ENCODE data around the gene ICAM1. TPM values are rescaled to one million over a fixed set of nuclear protein-coding genes. Genes with fewer than 3 reads are reported as not detected.

Gene ICAM1
- polyA plus RNA-seq, 1 donor from 2014 or later = not detected

DNA sequence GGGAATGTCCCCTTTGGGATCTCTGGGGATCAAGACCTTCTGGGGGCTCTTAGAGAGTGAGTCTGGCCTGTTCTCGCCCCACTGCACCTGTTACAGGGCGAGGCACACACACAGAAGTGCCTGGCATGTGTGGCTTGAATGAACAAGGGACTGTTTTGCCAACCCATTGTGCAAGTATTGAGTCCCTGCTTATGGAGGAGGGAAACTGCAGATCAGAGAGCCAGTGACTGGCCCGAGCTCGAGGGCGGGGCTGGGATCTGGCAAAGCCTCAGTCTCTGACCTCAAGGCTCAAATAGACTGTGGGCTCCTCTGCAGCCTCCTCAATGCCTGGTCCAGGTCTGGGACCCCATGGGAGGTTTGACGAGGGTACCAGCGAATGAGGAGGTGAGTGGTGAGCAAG is 56.9 kb downstream of the ICAM1 start:
- Histone ChIP-seq H3K36me3 (ENCODE audit: insufficient read depth, low read length) (no peaks in the 10 kb centered on the region), H3K79me2 (replicated peaks; ENCODE audit: insufficient read depth, low read length) (peaks cover 22% of the 10 kb centered on the region), H3K9me2 (ENCODE audit: insufficient read depth, low read length) (no peaks in the 10 kb centered on the region), H3K27ac (ENCODE audit: low read length) (no peak overlapping the region), H4K20me1 (ENCODE audit: insufficient read depth) (no peaks in the 10 kb centered on the region), H3K9ac (ENCODE audit: low read length) (no peak overlapping the region), H2AFZ (ENCODE audit: low read depth, low read length) (no peak overlapping the region), H3K4me3 (ENCODE audit: low read length) (no peak overlapping the region), H3F3A (ENCODE audit: insufficient read depth, low read length, poor library complexity, severe bottlenecking) (no peaks in the 10 kb centered on the region), H3K9me3 (ENCODE audit: low read length) (no peaks in the 10 kb centered on the region), H3K4me2 (ENCODE audit: low read length) (no peak overlapping the region), H3K27me3 (ENCODE audit: insufficient read depth, low read depth, low read length) (no peaks in the 10 kb centered on the region)
- no peak for TF ChIP-seq RAD21 (conservative IDR thresholded peaks at IDR 0.05)
- TF ChIP-seq, protein P1, sequence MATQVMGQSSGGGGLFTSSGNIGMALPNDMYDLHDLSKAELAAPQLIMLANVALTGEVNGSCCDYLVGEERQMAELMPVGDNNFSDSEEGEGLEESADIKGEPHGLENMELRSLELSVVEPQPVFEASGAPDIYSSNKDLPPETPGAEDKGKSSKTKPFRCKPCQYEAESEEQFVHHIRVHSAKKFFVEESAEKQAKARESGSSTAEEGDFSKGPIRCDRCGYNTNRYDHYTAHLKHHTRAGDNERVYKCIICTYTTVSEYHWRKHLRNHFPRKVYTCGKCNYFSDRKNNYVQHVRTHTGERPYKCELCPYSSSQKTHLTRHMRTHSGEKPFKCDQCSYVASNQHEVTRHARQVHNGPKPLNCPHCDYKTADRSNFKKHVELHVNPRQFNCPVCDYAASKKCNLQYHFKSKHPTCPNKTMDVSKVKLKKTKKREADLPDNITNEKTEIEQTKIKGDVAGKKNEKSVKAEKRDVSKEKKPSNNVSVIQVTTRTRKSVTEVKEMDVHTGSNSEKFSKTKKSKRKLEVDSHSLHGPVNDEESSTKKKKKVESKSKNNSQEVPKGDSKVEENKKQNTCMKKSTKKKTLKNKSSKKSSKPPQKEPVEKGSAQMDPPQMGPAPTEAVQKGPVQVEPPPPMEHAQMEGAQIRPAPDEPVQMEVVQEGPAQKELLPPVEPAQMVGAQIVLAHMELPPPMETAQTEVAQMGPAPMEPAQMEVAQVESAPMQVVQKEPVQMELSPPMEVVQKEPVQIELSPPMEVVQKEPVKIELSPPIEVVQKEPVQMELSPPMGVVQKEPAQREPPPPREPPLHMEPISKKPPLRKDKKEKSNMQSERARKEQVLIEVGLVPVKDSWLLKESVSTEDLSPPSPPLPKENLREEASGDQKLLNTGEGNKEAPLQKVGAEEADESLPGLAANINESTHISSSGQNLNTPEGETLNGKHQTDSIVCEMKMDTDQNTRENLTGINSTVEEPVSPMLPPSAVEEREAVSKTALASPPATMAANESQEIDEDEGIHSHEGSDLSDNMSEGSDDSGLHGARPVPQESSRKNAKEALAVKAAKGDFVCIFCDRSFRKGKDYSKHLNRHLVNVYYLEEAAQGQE (IDR thresholded peaks at IDR 0.05; ENCODE audit: borderline replicate concordance) = no peak
- TF ChIP-seq, protein P2, sequence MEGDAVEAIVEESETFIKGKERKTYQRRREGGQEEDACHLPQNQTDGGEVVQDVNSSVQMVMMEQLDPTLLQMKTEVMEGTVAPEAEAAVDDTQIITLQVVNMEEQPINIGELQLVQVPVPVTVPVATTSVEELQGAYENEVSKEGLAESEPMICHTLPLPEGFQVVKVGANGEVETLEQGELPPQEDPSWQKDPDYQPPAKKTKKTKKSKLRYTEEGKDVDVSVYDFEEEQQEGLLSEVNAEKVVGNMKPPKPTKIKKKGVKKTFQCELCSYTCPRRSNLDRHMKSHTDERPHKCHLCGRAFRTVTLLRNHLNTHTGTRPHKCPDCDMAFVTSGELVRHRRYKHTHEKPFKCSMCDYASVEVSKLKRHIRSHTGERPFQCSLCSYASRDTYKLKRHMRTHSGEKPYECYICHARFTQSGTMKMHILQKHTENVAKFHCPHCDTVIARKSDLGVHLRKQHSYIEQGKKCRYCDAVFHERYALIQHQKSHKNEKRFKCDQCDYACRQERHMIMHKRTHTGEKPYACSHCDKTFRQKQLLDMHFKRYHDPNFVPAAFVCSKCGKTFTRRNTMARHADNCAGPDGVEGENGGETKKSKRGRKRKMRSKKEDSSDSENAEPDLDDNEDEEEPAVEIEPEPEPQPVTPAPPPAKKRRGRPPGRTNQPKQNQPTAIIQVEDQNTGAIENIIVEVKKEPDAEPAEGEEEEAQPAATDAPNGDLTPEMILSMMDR (IDR thresholded peaks at IDR 0.05; ENCODE audit: poor library complexity, severe bottlenecking) = no peak

DNA sequence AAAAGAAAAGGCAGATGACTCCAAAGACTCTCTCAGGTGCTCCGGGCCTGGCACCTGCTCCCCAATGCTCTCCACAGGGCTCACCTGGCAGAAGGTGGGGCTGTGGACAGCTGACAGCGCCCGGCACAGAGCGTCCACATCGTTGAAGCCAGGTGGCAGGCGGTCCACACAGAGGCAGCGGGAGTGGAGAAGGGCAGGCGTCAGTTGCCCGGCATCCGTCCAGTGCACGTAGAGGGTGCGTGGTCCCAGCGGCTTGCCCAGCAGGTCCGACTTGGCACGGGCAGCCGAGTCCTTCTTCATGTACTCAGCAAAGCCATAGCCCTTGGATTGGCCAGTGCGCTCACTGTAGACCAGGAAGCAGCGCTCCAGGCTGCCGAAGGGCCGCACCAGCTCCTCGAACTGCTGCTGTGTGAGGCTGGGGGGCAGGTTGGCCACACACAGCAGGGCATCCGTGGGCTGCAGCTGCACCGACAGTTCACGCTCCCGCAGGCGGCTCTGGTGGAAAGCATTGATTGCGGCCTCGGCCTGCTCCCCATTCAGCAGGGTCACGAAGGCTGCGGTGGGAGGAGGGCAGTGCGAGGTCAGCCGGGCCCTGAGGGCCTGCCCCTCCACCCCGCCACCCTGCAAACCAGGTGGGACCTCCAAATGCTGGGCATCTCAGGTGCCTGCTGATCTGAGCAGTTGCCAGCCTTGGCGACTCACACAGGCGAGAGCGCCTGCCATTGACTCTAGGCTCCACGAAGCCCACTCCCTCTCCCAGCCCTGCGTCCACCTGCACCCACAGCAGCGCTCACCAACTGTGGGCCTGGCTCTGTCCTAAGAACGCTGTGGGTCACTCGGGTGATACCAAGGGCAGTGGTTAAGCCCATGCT is 57.9 kb downstream of the ICAM1 start:
- Histone ChIP-seq H3K79me2 (replicated peaks; ENCODE audit: insufficient read depth, low read length) (peaks cover 22% of the 10 kb centered on the region), H3K36me3 (ENCODE audit: insufficient read depth, low read length) (no peaks in the 10 kb centered on the region), H3K4me3 (ENCODE audit: low read length) (no peak overlapping the region), H2AFZ (ENCODE audit: low read depth, low read length) (no peak overlapping the region), H3K9me3 (ENCODE audit: low read length) (no peaks in the 10 kb centered on the region), H3K4me2 (ENCODE audit: low read length) (no peak overlapping the region), H3K27me3 (ENCODE audit: insufficient read depth, low read depth, low read length) (no peaks in the 10 kb centered on the region), H3K9me2 (ENCODE audit: insufficient read depth, low read length) (no peaks in the 10 kb centered on the region), H3K27ac (ENCODE audit: low read length) (no peak overlapping the region), H3K9ac (ENCODE audit: low read length) (no peak overlapping the region), H3F3A (ENCODE audit: insufficient read depth, low read length, poor library complexity, severe bottlenecking) (no peaks in the 10 kb centered on the region), H4K20me1 (ENCODE audit: insufficient read depth) (no peaks in the 10 kb centered on the region)
- no peak for TF ChIP-seq MXI1 (conservative IDR thresholded peaks at IDR 0.05; ENCODE audit: poor library complexity, severe bottlenecking)
- TF ChIP-seq EP300 (conservative IDR thresholded peaks at IDR 0.05; ENCODE audit: poor library complexity, severe bottlenecking) = no peak
- TF ChIP-seq, protein P1 (IDR thresholded peaks at IDR 0.05; ENCODE audit: borderline replicate concordance) = no peak
- TF ChIP-seq SMC3 (conservative IDR thresholded peaks at IDR 0.05; ENCODE audit: poor library complexity) = no peak
- no peak for TF ChIP-seq TAF1 (IDR thresholded peaks at IDR 0.05; ENCODE audit: low read depth)
- TF ChIP-seq RAD21 (conservative IDR thresholded peaks at IDR 0.05) = no peak
- TF ChIP-seq POLR2AphosphoS5 (IDR thresholded peaks at IDR 0.05) = no peak
- no peak for TF ChIP-seq EZH2 (IDR thresholded peaks at IDR 0.05; ENCODE audit: borderline replicate concordance, insufficient read depth, low read length, poor library complexity, severe bottlenecking)
- TF ChIP-seq, protein P2 (IDR thresholded peaks at IDR 0.05; ENCODE audit: poor library complexity, severe bottlenecking) = no peak
